CD4-positive, alpha-beta T cell treated with Interferon alpha-2 for 1 hour (primary cell): Measurements from ENCODE around the gene RFTN2.
"Not testable (repeated sequence)": the region's sequence is repeated elsewhere in the genome, so short reads cannot be mapped to it uniquely, and the experiment has no call there.

ENCODE experiments used
- DNase-seq, 2 donors: peaks; one replicate each; pipeline ENCODE4 v3.0.0-alpha.2; 2020 to 2022

RFTN2 gene

DNA sequence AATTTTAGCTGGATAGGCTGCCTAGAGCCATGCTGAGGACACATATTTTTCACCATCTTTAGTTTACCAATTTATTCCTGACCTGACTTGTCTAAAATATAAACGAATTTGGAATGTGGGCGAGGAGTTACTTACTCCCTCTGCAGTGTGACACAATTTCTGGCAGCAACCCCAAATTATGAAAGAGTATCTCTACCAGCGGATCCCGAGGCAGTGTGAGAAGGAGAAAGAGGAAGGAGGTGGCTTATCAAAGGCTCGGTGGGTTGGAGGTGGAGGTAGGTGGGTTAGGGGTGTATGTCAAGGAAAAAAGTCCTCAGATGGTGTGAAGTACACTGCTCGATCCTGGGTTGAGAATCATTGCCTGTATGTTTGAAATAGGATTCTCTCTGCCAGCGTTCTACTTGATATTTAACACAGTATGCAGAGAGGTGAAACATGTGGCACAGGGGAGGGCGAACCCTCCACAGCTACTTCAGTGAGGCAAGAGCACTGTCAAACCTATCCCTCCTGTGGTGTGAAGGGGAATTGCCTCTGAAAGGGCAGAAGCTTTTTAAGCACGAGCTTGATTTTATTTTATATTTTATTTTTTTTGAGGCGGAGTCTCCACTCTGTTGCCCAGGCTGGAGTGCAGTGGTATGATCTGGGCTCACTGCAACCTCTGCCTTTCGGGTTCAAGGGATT, 76.0 kb downstream of the RFTN2 start:
- peak; percentile 19 to 29 for DNase-seq

DNA sequence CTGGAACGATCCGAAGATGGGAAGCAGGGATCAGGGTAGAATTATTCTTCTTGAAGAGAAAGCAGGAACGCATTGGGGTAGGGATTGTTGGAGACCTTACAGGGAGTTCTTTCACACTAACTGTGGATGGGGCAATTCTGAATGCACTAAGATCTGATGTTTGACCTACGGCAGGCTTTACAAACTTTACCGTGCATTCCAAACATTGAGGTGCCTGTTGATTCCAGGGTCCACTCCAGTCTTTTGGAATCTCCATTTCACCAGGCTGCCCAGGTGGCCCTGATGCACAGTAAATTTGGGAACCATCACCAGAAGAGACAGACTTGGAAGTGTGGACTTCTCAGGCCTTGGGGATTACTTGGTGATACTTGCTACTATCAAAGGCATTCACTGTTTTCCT, 76.9 kb downstream of the RFTN2 start:
- no peak for DNase-seq

DNA sequence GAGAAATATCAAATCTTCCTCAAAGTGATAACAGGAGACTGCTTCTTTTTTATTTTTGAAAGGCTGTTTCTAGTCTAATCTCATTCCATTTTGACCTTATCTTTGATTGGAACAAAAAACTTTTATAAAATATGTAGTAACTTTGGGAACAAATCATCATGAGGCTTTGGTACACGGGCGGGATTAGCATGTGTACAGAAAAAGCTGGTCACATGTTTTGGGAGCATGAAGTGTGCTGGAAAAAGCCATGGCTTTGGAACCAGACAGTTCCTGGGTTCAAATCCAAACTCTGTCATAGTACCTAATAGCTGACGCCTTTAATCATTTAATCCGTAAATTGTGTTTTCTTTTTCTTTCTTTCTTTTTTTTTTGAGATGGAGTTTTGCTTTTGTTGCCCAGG, 78.2 kb downstream of the RFTN2 start:
- DNase-seq: no peak

DNA sequence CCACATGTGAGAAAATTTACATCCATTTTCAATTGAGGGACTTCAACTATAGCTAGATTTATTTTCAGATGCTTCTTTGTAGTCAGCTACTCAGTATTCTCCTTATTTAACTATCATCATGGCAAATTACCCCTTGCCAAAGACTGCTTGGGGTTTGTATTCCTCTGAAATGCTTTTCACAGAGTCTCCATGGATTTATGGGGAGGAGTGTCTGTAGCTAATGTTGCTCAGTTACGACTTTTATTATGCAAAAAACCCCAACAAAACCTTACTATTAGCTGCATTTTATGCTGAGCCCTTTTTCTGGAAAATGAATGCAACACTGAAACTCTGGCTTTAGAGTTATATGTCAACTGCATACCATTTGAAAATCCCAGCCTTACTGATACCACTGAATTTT, 78.6 kb downstream of the RFTN2 start:
- no peak for DNase-seq

DNA sequence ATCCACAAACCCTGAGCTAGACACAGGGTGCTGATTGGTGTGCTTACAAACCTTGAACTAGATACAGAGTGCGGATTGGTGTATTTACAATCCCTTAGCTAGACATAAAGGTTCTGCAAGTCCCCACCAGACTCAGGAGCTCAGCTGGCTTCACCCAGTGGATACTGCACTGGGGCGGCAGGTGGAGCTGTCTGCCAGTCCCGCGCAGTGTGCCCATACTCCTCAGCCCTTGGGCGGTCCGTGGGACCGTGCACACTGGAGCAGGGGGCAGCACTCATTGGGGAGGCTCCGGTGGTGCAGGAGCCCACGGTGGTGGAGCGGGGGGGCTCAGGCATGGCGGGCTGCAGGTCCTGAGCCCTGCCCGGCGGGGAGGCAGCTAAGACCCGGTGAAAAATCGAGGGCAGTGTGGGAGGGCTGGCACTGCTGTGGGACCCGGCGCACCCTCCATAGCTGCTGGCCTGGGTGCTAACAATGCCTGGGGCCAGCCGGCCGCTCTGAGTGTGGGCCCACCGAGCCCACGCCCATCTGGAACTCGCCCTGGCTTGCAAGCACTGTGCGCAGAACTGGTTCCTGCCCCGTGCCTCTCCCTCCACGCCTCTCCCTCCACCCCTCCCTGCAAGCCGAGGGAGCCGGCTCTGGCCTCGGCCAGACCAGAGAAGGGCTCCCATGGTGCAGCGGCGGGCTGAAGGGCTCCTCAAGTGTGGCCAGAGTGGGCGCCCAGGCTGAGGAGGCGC, 83.9 kb downstream of the RFTN2 start:
- no peak for DNase-seq

DNA sequence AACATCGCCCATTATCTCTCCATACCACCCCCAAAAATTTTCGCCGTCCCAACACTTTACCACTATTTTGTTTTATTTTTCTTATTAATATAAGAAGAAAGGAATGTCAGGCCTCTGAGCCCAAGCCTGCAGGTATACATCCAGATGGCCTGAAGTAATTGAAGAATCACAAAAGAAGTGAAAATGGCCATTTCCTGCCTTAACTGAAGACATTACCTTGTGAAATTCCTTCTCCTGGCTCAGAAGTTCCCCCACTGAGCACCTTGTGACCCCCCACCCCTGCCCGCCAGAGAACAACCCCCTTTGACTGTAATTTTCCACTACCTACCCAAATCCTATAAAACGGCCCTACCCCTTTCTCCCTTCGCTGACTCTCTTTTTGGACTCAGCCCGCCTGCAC, 88.1 kb downstream of the RFTN2 start:
- DNase-seq: not testable (repeated sequence)

DNA sequence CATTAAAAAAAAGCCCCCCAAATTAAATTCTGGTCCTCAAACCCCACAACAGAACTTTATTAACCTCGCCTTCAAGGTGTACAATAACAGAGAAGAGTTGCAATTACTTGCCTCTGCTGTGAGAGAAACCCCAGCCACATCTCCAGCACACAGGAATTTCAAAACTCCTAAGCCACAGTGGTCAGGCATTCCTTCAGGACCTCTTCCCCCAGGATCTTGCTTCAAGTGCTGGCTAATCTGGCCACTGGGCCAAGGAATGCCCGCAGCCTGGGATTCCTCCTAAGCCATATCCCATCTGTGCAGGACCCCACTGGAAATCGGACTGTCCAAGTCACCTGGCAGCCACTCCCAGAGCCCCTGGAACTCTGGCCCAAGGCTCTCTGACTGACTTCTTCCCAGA, 95.2 kb downstream of the RFTN2 start:
- not testable (repeated sequence) for DNase-seq

DNA sequence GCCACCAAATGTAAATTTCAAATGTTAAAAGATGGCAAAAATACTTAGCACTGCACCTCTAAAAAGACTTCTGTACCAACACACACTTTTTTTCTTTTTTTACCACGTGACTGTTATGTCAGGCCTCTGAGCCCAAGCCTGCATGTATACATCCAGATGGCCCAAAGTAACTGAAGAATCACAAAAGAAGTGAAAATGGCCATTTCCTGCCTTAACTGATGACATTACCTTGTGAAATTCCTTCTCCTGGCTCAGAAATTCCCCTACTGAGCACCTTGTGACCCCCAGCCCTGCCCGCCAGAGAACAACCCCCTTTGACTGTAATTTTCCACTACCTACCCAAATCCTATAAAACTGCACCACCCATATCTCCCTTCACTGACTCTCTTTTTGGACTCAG, 97.1 kb downstream of the RFTN2 start:
- DNase-seq: not testable (repeated sequence)

DNA sequence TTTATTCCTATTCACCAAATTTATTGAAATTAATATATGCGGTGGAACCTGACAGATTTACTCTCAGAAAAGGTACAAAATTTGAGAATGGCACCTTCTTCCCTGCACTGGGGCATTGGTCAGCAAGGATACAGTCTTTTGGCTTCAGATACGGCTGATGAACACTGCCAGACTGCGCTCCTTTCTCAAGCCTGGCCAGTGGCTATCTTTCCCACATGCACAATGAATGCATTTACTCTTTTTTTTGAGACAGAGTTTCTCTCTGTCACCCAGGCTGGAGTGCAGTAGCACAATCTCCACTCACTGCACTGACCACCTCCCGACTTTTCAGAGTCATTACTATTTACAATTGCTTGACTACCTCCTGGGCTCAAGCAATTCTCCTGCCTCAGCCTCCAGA, 97.9 kb downstream of the RFTN2 start:
- DNase-seq: no peak

DNA sequence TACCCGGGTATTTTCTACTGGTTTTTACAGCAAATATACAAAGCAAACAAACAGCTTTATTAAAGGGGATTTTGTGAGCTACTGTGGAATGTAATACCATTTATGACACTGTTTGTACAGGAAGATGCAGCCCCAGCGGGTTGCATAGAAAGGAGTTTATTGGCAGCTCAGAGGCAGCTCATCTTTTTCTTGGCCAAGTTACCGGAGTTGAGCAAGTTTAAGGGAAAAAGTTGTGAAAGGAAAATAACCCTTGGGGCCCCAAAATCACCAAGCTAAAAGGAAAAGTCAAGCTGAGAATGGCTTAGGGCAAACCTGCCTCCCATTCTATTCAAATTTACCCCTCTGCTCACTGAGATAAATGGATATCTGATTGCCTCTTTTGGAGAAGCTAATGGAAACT, 98.8 kb downstream of the RFTN2 start:
- no peak for DNase-seq

DNA sequence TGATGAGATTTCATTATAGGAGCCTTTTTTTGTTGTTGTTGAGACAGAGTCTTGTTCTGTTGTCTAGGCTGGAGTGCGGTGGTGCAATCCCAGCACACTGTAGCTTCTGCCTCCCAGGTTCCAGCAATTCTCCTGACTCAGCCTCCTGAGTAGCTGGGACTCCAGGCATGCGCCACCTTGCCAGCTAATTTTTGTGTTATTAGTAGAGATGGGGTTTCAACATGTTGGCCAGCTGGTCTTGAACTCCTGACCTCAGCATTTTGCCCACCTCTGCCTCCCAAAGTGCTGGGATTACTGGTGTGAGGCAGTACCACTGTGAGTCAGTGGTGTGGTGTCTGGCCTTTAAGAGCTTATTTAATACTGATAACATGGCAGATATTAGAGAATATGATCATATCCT, 99.4 kb downstream of the RFTN2 start:
- no peak for DNase-seq

DNA sequence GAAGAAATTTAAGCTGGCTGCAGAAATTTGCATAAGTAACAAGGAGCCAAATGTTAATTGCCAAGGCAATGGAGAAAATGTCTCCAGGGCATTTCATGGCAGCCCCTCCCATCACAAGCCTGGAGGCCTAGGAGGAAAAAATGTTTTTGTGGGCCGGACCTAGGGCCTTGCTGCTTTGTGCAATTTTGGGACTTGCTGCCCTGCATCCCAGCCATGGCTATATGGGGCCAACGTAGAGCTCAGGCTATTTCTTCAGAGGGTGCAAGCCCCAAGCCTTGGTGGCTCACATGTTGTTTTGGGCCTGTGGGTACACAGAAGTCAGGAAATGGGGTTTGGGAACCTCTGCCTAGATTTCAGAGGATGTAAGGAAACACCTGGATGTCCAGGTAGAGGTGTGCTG, 101.8 kb downstream of the RFTN2 start:
- DNase-seq: no peak

DNA sequence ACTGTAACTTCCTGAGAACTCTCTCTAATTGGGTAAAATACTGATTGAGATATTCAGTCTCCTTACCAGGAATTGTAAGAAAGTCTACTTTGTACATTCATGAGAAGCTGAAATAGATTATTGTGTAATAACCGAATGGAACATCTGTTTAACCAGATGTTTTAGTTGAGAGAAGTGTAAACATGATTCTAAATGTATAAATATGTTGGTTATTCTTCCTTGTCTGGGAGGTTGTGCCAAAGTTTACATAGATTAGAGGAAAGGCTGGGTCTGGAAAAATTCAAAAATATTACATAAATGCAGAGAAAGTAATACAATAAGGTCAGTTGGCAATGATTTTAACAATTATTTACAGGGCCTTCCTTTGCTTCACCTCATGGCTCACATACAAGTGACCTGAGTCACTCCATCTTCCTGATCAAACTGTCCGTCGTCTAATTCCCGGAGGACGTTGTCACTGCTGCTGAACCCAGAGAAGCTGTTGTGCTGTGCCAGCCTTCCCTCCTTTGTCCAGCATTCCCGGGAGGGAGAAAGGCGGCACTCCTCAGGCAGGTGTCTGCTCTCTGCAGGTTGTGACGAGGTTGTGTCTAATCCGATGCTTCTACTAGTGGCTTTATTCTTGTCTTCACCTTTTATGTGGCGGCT, 103.6 kb downstream of the RFTN2 start:
- DNase-seq: no peak

DNA sequence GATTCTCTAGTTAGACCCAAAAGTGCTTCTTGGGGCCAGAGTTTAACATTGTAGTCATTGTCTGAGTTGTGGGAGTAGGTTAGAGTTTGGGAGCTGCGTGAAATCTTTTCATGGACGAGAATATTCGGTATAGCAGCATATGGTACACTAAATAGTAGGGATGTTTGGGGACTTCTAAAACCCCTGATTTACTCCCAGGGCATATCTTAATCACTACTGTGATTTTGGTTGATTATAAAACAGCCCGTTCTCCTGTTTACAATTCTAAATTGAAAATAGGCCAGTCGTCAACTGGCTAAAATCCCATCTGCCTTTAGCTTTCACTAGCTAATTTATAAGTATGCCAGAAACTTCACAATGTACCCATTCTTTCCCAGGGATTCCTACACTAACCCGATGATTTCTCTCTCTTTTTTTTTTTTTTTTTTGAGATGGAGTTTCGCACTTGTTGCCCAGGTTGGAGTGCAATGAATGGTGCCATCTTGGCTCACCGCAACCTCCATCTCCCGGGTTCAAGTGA, 115.2 kb downstream of the RFTN2 start:
- DNase-seq: no peak

DNA sequence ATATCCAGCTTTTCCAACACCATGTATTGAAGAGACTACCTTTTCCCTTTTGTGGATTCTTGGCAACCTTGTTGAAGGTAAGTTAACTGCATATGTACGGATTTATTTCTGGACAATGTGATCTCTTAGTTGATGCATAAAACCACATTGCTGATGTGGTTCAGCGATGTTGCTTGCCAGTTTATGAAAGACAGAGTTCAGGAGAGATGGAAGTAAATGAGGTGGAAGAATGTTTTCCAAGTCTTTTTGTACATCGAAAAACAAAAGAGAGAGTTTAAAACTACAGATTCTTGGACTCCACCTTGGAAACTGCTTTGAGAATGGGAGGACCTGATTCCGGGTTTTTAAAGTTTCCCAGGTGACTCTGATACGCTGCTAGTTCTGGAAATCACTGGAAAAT, 115.7 kb downstream of the RFTN2 start:
- DNase-seq: no peak

DNA sequence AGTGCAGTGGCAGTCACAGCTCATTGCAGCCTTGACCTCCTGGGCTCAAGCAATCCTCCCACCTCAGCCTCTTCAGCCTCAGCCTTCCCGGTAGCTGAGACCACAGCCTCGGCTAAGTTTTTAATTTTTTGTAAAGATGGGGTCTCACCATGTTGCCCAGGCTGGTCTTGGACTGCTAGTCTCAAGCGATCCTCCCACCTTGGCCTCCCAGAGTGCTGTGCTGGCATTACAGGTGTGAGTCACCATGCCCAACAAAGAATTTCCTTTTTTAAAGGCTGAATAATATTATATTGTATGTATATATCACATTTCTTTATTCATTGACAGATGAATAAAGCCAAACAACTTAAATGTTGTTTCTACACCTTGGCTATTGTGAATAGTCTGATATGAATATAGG, 117.0 kb downstream of the RFTN2 start:
- no peak for DNase-seq

DNA sequence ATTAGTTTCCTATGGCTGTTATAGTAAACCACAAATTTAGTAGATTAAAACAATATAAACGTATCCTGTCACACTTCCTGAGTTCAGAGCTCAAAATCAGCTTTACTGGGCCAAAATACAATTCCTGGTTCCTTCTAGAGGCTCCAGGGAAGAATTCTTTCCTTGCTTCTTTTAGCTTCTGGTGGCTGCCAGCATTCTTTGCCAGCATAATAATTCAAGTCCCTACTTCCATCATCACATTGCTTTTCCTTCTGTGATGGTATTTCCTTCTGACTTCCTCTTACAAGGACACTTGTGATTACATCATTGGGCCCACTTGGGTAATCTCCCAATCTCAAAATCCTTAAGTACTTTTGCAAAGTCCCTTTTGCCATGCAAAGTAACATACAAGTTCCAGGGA, 118.9 kb downstream of the RFTN2 start:
- DNase-seq: no peak

DNA sequence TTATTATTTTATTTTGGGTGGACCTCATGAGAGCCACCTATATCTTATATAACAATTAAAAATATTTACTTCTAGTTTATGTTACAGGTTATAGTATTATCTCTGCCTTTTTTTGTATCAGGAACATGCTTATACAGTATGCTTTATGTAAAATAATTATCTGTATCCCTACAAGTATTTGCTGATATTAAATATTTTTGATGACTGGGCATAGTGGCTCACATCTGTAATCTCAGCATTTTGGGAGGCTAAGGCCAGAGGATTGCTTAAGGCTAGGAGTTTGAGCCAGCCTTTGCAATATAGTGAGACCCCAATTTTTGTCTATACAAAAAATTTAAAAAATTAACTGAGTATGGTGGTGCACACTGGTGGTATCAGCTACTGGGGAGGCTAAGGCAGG, 119.9 kb downstream of the RFTN2 start:
- no peak for DNase-seq

DNA sequence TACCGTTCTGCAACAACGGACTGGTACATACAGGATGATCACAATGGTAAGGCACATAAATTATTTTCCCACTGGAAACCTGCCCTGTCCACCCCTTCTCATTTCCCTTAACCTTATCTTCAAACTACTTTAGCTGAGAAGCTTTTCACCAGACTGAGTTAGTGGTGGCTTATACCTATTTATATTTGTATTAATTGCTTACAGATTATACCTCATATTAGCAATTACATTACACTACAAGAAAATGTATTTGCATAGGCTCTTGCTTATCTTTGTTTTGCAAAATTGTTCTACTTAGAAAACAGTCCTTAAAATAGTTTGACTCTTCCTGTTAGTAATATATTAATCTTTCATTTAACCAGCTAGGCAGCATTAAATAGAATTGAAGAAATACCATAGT, 124.1 kb downstream of the RFTN2 start:
- DNase-seq: not testable (repeated sequence)

DNA sequence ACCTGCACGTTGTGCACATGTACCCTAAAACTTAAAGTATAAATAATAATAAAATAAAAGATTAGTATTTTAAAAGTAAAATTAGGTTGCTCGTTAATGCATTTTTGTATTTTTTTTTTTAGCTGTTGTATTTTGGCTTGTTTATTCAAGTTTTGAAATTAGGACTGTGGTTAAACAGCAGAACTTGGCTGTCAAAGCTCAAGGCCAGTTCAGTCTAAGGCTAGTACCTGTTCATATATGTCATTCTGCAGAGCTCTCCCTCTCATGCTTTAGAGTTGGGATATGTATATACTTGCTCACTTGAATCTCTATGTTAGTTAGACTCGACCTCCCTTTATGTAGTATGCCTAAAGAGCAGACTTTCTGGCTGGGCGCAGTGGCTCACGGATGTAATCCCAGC, 126.8 kb downstream of the RFTN2 start:
- DNase-seq: no peak

DNA sequence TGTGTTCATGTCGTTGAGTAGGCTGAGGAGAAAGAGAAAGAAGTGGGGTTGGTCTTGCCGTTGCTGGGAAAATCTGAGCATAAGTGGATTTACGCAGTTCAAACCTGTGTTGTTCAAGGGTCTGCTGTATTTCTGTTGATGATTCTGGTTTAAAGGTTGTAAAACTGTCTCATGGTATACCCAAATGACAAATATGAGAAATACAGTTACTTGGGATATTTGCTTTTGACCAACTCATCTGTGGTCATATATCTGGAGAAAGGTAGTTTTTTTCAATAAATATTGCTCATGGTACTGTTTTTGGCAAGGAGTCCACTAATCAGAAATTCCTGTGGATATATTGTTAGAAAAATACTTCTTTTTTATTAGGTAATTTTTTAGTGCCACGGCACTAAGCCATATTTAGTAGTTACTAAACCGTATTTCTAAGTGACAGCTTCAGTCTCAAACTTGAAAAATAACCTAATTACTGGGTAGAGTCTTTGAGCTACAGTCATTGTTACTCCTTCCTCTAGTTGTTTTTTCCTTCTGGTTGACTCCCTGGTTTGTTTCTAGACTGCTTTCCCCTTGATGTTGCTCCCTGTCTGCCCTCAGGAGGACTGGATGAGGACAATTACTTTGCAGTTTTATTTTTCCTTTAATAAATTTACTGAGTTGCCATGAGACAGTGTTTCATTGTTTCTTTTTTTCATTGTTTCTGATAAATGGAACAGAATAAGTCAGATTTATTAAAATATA, 128.1 kb downstream of the RFTN2 start:
- DNase-seq: no peak

DNA sequence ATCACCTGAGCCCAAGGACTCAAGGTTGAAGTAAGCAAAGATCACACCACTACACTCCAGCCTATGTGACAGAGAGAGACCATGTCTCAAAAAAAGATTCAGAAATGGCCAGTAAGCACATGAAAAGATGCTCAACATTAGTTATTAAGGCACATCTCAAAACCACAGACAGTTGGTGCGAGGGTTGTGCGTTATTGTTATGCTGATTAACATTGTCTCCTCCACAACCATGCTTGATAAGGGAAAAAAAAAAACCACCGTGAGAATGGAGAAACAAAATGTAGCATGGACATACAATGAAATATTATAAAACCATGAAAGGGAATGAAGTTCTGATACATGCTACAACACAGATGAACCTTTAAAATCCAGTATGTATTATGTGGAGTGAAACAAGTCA, 132.2 kb downstream of the RFTN2 start:
- no peak for DNase-seq

DNA sequence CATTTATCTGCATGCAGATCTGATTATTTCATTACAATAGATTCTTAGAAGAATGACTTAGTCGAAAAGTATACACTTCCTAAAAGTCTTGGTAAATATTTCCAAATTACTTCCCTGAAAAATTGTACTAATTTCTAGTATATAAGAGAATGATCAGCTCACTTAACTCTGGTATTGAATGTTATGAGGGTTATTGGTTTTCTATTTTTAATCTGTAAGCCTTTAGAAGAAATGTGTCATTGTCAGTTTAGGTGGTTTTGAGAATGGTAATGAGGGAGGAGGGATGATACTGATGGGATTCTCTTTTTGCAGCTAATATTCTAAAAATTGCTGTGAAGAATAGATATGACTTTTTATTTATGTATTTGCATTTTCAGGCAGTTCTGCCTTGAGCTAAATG, 135.7 kb downstream of the RFTN2 start:
- DNase-seq: no peak
